ENCODE measurements around the gene OR10S1.
"Not testable (repeated sequence)": the region's sequence is repeated elsewhere in the genome, so short reads cannot be mapped to it uniquely, and the experiment has no call there.

OR10S1 gene

GRCh38 chr11:123977731-123978347 is at the start of gene OR10S1:
OR10S1 (minus strand) TSS chr11:123977781; CDS start chr11:123977664, 117 bp downstream.
- no peak for DNase-seq

- no peak for DNase-seq
Measured at GRCh38 chr11:124026498-124026897, 48.9 kb upstream of the OR10S1 start, which contains the start of gene OR10G8. OR10G8 (plus strand) TSS chr11:124026798; CDS start chr11:124029623, 2,825 bp downstream.

DNA sequence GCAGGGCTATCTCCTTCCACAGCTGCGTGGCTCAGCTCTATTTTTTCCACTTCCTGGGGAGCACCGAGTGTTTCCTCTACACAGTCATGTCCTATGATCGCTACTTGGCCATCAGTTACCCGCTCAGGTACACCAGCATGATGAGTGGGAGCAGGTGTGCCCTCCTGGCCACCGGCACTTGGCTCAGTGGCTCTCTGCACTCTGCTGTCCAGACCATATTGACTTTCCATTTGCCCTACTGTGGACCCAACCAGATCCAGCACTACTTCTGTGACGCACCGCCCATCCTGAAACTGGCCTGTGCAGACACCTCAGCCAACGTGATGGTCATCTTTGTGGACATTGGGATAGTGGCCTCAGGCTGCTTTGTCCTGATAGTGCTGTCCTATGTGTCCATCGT is 38.3 kb upstream of the OR10S1 start:
- DNase-seq: not testable (repeated sequence)

- DNase-seq: no peak
Measured at GRCh38 chr11:124012697-124013096, 35.1 kb upstream of the OR10S1 start, which contains the start of gene OR10G4. OR10G4 (plus strand) TSS chr11:124012997; CDS start chr11:124015575, 2,578 bp downstream.

DNA sequence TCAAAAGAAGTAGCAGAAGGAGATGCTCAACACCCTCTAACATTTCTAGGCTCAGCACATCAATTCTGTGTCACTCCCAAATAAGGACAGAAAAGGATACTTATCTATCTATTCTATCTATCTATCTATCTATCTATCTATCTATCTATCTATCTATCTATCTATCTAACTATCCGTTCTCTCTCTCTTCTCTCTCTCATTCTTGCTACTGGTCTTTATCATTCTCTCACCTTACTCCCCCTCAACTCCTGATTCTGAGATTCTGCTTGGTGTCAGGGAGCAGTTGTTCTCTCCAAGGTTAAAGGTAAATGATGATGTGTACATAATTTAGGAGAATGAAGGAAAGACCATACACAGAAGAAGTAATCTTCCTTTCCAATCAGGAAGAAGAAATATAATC is 17.5 kb upstream of the OR10S1 start, which contains the start of gene OR10G6:
Gene OR10G6 (minus strand): TSS at position 43 of the 400 bp plus-strand sequence. CDS start 0 bp downstream, at position 43.
- no peak for DNase-seq

DNA sequence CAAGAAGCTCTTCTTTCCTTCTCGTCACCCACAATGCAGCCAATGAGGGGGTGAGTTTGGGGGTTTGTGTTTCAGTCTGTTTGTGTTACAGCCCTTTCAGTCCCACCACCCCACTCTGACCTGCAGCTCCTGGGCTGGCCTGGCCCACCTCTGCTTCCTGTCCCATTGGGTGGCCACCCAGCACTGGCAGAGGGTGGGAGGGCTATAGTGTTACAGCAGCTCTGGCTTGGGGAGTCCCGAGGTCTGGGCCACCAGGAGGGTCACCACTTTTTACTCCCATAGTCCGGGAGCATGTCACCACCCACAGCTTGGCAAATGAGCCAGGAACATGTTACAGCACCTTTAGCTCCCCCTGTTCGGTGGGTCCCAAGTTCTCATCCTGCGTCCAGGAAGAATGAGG is 1.7 kb upstream of the OR10S1 start:
- DNase-seq: no peak

DNA sequence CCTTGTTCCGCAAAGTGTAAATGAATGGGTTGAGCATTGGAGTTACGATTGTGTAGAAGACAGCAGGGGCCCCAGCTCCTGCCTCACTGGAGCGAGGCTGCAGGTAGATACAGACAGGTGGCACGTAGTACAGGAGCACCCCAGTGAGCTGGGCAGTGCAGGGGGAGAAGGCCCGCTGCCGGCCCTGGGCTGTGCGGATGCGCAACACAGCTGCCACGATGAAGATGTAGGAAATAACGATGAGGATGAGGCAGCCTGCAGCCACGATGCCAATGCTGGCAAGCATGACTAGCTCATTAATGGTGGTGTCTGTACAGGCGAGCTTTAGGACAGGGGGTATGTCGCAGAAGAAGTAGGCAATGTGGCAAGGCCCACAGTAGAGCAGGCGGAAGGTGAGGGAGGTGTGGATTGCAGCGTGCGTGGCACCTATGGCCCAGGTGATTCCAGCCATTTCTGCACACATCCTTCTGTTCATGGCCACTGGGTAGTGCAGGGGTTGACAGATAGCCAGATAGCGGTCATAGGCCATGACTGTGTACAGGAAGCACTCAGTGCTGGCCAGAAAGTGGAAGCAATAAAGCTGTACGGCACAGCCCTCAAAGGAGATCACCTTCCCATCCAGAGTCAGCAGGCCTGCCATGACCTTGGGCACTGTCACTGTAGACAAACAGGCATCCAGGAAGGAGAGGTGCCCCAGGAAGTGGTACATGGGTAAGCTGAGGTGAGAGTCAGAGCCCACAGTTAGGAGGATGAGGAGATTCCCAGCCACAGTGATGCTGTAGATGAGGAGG is 616 bp downstream of the OR10S1 start:
- DNase-seq: no peak

DNA sequence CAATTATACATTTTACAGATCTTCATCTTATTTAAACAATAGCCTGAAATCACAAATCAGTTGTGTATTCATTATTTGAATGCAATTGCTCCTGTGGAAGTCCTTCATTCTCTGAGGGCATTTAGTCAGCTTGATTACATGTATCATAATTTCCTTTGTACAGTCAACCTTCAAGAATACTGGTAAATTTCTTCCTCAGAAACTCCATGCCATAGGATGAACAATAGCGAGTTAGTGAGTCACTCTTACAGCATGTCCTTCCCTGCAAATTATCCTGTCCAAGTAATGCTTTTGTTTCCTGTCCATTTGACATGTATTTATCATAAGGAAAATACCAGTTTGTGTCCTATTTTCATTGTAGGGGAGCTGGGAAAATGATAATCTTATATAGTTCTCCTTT is 3.8 kb downstream of the OR10S1 start:
- DNase-seq: no peak

DNA sequence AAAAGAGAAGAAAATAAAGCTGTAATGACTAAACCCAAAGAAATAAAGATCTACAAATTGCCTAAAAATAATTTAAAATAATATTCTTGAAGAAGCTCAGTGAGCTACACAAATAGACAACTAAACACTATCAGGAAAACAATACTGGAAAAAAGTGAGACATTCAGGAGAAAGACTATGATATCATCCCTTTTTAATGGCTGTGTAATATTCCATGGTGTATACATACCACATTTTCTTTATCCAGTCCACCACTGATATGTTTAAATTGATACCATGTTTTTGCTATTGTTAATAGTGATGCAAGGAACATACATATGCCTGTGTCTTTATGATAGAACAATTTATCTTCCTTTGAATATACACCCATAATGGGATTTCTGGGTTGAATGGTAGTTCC is 20.8 kb downstream of the OR10S1 start:
- no peak for DNase-seq

DNA sequence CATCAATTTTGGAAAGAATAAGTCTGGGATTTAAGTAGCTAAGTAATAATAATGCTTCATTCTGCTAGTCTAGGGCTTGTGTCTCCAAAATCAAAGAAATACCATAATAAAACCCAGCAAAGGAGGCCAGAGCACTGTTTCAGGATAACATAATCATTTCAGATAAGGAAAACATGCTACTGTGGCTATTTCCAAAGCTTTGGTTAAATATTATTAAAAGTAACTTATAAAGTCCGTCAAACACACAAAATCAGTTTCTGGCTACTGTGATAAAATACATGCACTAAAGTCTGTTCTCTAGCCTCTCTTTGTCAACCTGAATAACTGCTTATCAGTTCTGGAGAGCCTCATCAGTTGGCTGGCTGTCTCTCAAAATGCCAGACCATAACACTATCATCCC is 32.4 kb downstream of the OR10S1 start:
- DNase-seq: no peak

DNA sequence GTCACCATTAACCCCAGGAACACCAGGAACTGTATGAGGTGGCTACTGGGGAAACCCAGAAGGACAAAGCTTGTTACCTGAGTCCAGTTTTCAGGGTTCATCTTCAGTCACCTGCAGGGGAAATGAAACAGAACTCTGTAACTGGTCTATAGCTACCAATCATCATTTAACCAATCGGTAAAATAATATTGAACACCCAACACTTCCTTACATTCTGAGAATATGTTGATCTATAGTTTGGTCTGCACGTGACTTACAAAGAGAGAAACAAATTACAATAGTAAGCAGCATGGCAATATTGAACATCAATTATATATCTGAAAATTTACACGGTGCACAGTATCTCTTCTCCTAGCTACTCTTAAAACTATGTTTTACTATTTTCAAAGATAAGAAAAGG is 33.8 kb downstream of the OR10S1 start, which contains the start of gene OR6T1:
Gene OR6T1 (minus strand): TSS at position 101 of the 400 bp plus-strand sequence. CDS start 0 bp downstream, at position 101.
- DNase-seq: no peak

- DNase-seq: no peak
Measured at GRCh38 chr11:123942413-123942812, 35.2 kb downstream of the OR10S1 start.

- no peak for DNase-seq
Measured at GRCh38 chr11:123939317-123939716, 38.3 kb downstream of the OR10S1 start, which contains the start of gene OR4D5. OR4D5 (plus strand) TSS chr11:123939617; CDS start chr11:123939617, 0 bp downstream.
